ENCODE measurements around the gene GPR119. TPM values are rescaled to one million over a fixed set of nuclear protein-coding genes. Genes with fewer than 3 reads are reported as not detected.

GPR119 gene
- total RNA-seq, 1 experiment from 2014 or later: not detected

DNA sequence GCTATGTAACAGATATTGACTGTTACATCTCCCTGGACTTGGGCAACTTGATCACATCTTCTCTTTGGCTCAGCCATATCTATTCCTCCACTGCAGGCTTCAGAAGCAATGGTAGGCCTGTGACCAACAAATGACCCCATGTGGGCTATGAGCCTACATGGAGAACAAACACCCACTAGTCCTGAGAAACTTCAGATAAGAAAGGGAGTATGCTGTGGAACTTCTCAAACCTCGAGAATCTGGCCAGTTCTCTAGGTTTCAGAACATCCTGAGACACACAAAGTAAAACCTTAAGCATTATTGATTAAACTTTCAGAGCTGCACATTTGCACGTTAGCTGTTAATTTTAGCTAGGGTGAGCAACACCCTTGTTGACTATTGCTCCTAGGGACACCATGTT lies 32.6 kb upstream of the GPR119 start:
- POLR2A ChIA-PET: no interaction called here
- ATAC-seq (no peak), DNase-seq (ENCODE audit: low read depth, low spot score) (no peak)
- H3K27me3 ChIP-seq (ENCODE audit: insufficient read depth, low read length): no peaks in the 10 kb centered on the region
- no peak overlapping the region for H2AFZ ChIP-seq (ENCODE audit: low read depth, low read length, poor library complexity, severe bottlenecking)
- RAD21 ChIA-PET (ENCODE audit: low non-redundant PET in 1 of 2, low total read pairs in 2 of 2, uncharacterized antibody in 2 of 2, unreplicated experiment in 2 of 2): no interaction called here
- no TSS peak for BruUV-seq (replicated peaks)
- H3K36me3 ChIP-seq (ENCODE audit: control insufficient read depth in 1 of 2, insufficient read depth in 2 of 2, low read length in 2 of 2): no peaks in the 10 kb centered on the region
- H3K27ac ChIP-seq (ENCODE audit: low read depth, low read length): no peak overlapping the region
- TF ChIP-seq SRF (IDR thresholded peaks at IDR 0.05; ENCODE audit: low read depth): no peak
- TF ChIP-seq, protein P1, sequence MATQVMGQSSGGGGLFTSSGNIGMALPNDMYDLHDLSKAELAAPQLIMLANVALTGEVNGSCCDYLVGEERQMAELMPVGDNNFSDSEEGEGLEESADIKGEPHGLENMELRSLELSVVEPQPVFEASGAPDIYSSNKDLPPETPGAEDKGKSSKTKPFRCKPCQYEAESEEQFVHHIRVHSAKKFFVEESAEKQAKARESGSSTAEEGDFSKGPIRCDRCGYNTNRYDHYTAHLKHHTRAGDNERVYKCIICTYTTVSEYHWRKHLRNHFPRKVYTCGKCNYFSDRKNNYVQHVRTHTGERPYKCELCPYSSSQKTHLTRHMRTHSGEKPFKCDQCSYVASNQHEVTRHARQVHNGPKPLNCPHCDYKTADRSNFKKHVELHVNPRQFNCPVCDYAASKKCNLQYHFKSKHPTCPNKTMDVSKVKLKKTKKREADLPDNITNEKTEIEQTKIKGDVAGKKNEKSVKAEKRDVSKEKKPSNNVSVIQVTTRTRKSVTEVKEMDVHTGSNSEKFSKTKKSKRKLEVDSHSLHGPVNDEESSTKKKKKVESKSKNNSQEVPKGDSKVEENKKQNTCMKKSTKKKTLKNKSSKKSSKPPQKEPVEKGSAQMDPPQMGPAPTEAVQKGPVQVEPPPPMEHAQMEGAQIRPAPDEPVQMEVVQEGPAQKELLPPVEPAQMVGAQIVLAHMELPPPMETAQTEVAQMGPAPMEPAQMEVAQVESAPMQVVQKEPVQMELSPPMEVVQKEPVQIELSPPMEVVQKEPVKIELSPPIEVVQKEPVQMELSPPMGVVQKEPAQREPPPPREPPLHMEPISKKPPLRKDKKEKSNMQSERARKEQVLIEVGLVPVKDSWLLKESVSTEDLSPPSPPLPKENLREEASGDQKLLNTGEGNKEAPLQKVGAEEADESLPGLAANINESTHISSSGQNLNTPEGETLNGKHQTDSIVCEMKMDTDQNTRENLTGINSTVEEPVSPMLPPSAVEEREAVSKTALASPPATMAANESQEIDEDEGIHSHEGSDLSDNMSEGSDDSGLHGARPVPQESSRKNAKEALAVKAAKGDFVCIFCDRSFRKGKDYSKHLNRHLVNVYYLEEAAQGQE (IDR thresholded peaks at IDR 0.05; ENCODE audit: low read depth): no peak
- TF ChIP-seq FOSL1 (IDR thresholded peaks at IDR 0.05; ENCODE audit: low read depth): no peak
- no peak for TF ChIP-seq CBX3 (IDR thresholded peaks at IDR 0.05; ENCODE audit: low read depth)
- TF ChIP-seq EZH2phosphoT487 (IDR thresholded peaks at IDR 0.05; ENCODE audit: borderline replicate concordance): no peak
- TF ChIP-seq, protein P2, sequence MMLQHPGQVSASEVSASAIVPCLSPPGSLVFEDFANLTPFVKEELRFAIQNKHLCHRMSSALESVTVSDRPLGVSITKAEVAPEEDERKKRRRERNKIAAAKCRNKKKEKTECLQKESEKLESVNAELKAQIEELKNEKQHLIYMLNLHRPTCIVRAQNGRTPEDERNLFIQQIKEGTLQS (IDR thresholded peaks at IDR 0.05): no peak
- TF ChIP-seq, protein P3, sequence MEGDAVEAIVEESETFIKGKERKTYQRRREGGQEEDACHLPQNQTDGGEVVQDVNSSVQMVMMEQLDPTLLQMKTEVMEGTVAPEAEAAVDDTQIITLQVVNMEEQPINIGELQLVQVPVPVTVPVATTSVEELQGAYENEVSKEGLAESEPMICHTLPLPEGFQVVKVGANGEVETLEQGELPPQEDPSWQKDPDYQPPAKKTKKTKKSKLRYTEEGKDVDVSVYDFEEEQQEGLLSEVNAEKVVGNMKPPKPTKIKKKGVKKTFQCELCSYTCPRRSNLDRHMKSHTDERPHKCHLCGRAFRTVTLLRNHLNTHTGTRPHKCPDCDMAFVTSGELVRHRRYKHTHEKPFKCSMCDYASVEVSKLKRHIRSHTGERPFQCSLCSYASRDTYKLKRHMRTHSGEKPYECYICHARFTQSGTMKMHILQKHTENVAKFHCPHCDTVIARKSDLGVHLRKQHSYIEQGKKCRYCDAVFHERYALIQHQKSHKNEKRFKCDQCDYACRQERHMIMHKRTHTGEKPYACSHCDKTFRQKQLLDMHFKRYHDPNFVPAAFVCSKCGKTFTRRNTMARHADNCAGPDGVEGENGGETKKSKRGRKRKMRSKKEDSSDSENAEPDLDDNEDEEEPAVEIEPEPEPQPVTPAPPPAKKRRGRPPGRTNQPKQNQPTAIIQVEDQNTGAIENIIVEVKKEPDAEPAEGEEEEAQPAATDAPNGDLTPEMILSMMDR (IDR thresholded peaks at IDR 0.05 in 2 of 3, conservative IDR thresholded peaks at IDR 0.05 in 1 of 3; ENCODE audit: borderline replicate concordance in 1 of 3, insufficient read depth in 1 of 3, low read depth in 2 of 3, low read length in 2 of 3): no peak
- no peak for TF ChIP-seq ELF1 (IDR thresholded peaks at IDR 0.05; ENCODE audit: borderline replicate concordance, low read depth)
- TF ChIP-seq YY1 (IDR thresholded peaks at IDR 0.05; ENCODE audit: extremely low read depth, insufficient replicate concordance, low read depth, low read length): no peak
- TF ChIP-seq POLR2AphosphoS5 (IDR thresholded peaks at IDR 0.05; ENCODE audit: low read depth, low read length): no peak
- TF ChIP-seq SIN3A (IDR thresholded peaks at IDR 0.05; ENCODE audit: low read depth): no peak
- no peak for TF ChIP-seq ZFX (IDR thresholded peaks at IDR 0.05)
- TF ChIP-seq CEBPB (IDR thresholded peaks at IDR 0.05; ENCODE audit: low read depth): no peak
- CTCF ChIA-PET: no interaction called here
- no peaks in the 10 kb centered on the region for H3K4me1 ChIP-seq (ENCODE audit: control insufficient read depth in 1 of 2, insufficient read depth in 2 of 2, low read length in 2 of 2)
- H4K20me1 ChIP-seq (ENCODE audit: insufficient read depth): no peaks in the 10 kb centered on the region
- no peaks in the 10 kb centered on the region for H3K9me2 ChIP-seq (ENCODE audit: insufficient read depth)
- intact Hi-C loops (cut with micrococcal nuclease): no loop called here
- H3K4me2 ChIP-seq (ENCODE audit: low read length): no peak overlapping the region
- H3K9me3 ChIP-seq (ENCODE audit: control insufficient read depth in 1 of 2, insufficient read depth in 1 of 2, low read depth in 1 of 2, low read length in 2 of 2): no peaks in the 10 kb centered on the region
- no peak overlapping the region for H3K4me3 ChIP-seq (replicated peaks in 1 of 2; ENCODE audit: low read depth in 1 of 2, low read length in 2 of 2)
- no peak overlapping the region for H3K9ac ChIP-seq (ENCODE audit: low read length)
- no peaks in the 10 kb centered on the region for H3K79me2 ChIP-seq (ENCODE audit: insufficient read depth, low read length)
